Heart left ventricle (tissue), 16 donors: ENCODE results near the gene TGFB1I1. TPM values are rescaled to one million over a fixed set of nuclear protein-coding genes. Genes with fewer than 3 reads are reported as not detected.

Experiments used
- ATAC-seq, 4 donors: fragments of 200-7000 bp; cut with Tn5 transposase; one replicate each; pipeline ENCODE4 v1.9.1; 2020 to 2022; ENCODE audit warnings: moderate library complexity in 4 of 4, mild to moderate bottlenecking in 3 of 4, moderate number of reproducible peaks in 1 of 4
- DNase-seq, 5 donors: peaks; one replicate each; pipeline ENCODE4 v3.0.0-alpha.2; 2020
- H3K27ac ChIP-seq, 12 donors: fragments of 200-600 bp; sonication (generic) in 4 of 12; one replicate each; pipeline versions ENCODE4 v1.5.0 to v1.8.0; 2016 to 2022; ENCODE audit warnings: mild to moderate bottlenecking in 2 of 12
- H3K27me3 ChIP-seq, 9 donors: fragments of 200-600 bp; sonication (generic) in 2 of 9; one replicate each; pipeline versions ENCODE4 v1.5.1 to v1.8.0; 2016 to 2022; ENCODE audit warnings: mild to moderate bottlenecking in 3 of 9
- H3K36me3 ChIP-seq, 9 donors: fragments of 200-600 bp; sonication (generic) in 2 of 9; one replicate each; pipeline versions ENCODE4 v1.5.0 to v1.8.0; 2018 to 2022; ENCODE audit warnings: mild to moderate bottlenecking in 2 of 9
- H3K4me1 ChIP-seq, 12 donors: fragments of 200-600 bp; sonication (generic) in 4 of 12; one replicate each; pipeline versions ENCODE4 v1.5.0 to v1.8.0; 2016 to 2022; ENCODE audit warnings: mild to moderate bottlenecking in 3 of 12
- H3K4me3 ChIP-seq, 12 donors: fragments of 200-600 bp; sonication (generic) in 4 of 12; one replicate each; pipeline versions ENCODE4 v1.5.0 to v1.8.0; 2017 to 2022; ENCODE audit warnings: mild to moderate bottlenecking in 9 of 12, moderate library complexity in 4 of 12
- H3K9me3 ChIP-seq, 12 donors: fragments of 200-600 bp; sonication (generic) in 4 of 12; one replicate each; pipeline versions ENCODE4 v1.5.0 to v1.8.0; 2016 to 2022; ENCODE audit warnings: mild to moderate bottlenecking in 1 of 12
- POLR2A ChIP-seq, 2 donors: fragments of 450-650 bp; IDR thresholded peaks; one replicate each; pipeline ENCODE4 v1.6.1; 2017; ENCODE audit warnings: antibody characterized with exemption in 2 of 2, mild to moderate bottlenecking in 2 of 2, moderate library complexity in 2 of 2
- WGBS, 4 donors: extraction: QIAGEN DNeasy Blood & Tissue Kit in 2 of 4; methylation state at CpG; one replicate each; pipeline versions ENCODE4 v1.1.5 to v1.1.7; 2013 to 2018; 5-methylcytosine and 5-hydroxymethylcytosine counted together
- intact Hi-C, 10 donors: fragments of 100-400 bp; cut with DNase I; formaldehyde crosslinking; loops; one replicate each; pipeline versions ENCODE4 v1.11.1 to v1.14.2; 2022
- polyA plus RNA-seq, 2 donors: library from polyadenylated mRNA; stranded (reverse); fragments of 200-250 nt; gene quantifications; one replicate each; pipeline ENCODE4 v1.2.3, GENCODE V29; 2013
- total RNA-seq, 9 donors: library from RNA; depleted of rRNA in 2 of 9; stranded (reverse); fragments of >200 nt in 2 of 9; fragmentation: NEBNext Ultra II Directional in 3 of 9; extraction: Animal tissue kit (Norgen Biotek cat#: 25700) in 3 of 9; gene quantifications; one replicate each; pipeline versions ENCODE4 v1.1.0 to v1.2.4, GENCODE V29; 2016 to 2023
- TF ChIP-seq, protein P1 (sequence below), 12 donors: fragments of 200-600 bp; sonication (generic) in 4 of 12; IDR thresholded peaks; one replicate each; pipeline versions ENCODE4 v1.5.0 to v1.8.0; 2018 to 2022; ENCODE audit warnings: antibody characterized with exemption in 12 of 12, mild to moderate bottlenecking in 5 of 12
- donor health status: ischemic (EF 13 %, LVEDD 7.1; RV severe dilation, severe dysfunction).
- donor health status: healthy with polysubstance abuse.
- donor health status: DM: no; HTN: yes; CAD: no.
- donor health status: DM: no; HTN: no; CAD: no.
- donor health status: ischemic (EF 25% LVEDD 6.9; RV normal size, moderate dysfunction).
- donor health status: ischemic (EF 25% LVEDD 5.7; RV mildly dilated, moderate dysfunction).
- donor health status: healthy.
- donor health status: DM: yes; HTN: yes; CAD: no.
- donor health status: ischemic (EF 35%, LVEDD 5.7; RV mildly dilated, moderate dysfunction).
- donor health status: nonischemic (EF 11% LVEDD 7.7; RV severe dilation, severe dysfunction).
- donor health status: DM: yes; HTN: yes; CAD: no.
- donor health status: PGD.
- donor health status: ischemic (EF 29% LVEDD 5.4; RV normal size, mild dysfunction).
- donor health status: nonischemic (EF 23%, LVEDD 6.1; RV moderate dilation, normal function).

The TGFB1I1 gene
- total and polyA plus RNA-seq, 11 donors = 12.9 to 37.7 (median 19.5) TPM

DNA sequence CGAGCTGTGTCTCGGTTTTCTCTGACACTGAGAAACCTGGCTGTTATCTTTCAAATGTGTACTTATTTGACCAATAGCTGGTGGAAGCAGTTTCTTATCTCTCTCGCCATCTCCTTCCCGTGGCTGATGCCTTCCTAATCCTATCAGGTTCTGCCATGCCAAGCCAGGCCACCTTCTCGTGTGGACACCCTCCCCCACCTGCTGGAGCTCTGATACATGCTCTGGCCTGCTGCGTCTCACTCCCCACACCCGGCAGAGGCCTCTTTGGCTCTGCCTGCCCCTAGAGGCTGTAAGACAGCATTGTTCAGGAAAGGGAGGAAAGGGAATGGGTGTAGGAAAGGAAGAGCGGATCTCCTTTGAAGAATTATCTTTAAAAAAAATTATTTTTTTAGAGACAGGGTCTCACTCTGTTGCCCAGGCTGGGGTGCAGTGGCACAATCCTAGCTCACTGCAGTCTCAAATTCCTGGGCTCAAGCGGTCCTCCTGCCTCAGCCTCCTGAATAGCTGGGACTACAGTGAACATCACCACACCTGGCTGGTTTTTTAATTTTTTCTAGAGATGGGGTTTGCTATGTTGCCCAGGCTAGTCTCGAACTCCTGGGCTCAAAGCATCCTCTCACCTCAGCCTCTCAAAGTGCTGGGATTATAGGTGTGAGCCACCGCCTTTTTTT lies 20.1 kb upstream of the TGFB1I1 start:
- peak overlapping the region in 8 of 12 donors; percentile 29 to 69 (median 54) for H3K27ac ChIP-seq
- intact Hi-C loops = loop anchor here in 6 of 10 donors (5.0 to 10.0 kb wide), 9 partner anchors 53 to 497 kb away; partner anchors contain the start of genes ZNF267 (in 2 of the 6), FUS (in 1 of the 6), RUSF1 (in 1 of the 6) and SETD1A (in 1 of the 6)
- peak in 2 of 5 donors; percentile 72 to 78 for DNase-seq

DNA sequence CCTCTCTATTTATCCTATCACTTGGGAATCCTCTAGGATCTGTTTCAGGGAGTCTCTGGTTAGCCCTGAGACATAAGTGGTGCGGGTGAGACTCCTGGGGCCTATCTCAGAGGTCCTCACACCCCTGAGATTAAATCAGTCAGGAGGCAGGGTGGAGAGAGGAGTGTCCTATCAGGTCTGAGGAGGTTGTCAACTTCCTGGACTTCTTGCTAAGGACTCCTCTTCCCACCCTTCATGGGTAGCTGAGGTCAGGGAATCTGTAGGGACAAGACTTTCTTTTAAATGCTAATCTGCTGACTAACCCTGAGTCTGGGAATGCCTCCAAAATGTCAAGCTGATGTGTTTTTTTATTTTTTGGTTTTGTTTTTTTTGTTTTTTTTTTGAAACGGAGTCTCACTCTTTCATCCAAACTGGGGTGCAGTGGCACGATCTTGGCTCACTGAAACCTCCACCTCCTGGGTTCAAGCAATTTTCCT lies 19.3 kb upstream of the TGFB1I1 start:
- ATAC-seq (peak in 3 of 4 donors; percentile 44 to 60 (median 48)), DNase-seq (no peak)
- no peaks in the 10 kb centered on the region for H3K9me3 ChIP-seq
- no peaks in the 10 kb centered on the region for H3K36me3 ChIP-seq
- H3K27me3 ChIP-seq = no peaks in the 10 kb centered on the region
- H3K27ac ChIP-seq = peak overlapping the region in 11 of 12 donors; percentile 8 to 69 (median 49)
- H3K4me1 ChIP-seq = peaks cover 10 to 65% (median 55%) of the 10 kb centered on the region in 12 donors
- 53 to 66% (median 59%) methylated on average over 3 of the region's 3 CpGs for WGBS, 4 donors
- intact Hi-C loops = loop anchor here in 6 of 10 donors (5.0 to 10.0 kb wide), 9 partner anchors 52 to 498 kb away; partner anchors contain the start of genes ZNF267 (in 2 of the 6), FUS (in 1 of the 6), RUSF1 (in 1 of the 6) and SETD1A (in 1 of the 6)
- H3K4me3 ChIP-seq = no peak overlapping the region
- no peak for TF ChIP-seq POLR2A (IDR thresholded peaks at IDR 0.05)

More for the DNA sequence above, 20.1 kb upstream of the TGFB1I1 start:
- WGBS, 4 donors = 47 to 54% (median 51%) methylated on average over 11 of the region's 11 CpGs
- ATAC-seq = peak; percentile 43 to 84 (median 79)
- H3K4me3 ChIP-seq = no peak overlapping the region
- H3K36me3 ChIP-seq = no peaks in the 10 kb centered on the region
- TF ChIP-seq POLR2A (IDR thresholded peaks at IDR 0.05) = no peak
- TF ChIP-seq, protein P1, sequence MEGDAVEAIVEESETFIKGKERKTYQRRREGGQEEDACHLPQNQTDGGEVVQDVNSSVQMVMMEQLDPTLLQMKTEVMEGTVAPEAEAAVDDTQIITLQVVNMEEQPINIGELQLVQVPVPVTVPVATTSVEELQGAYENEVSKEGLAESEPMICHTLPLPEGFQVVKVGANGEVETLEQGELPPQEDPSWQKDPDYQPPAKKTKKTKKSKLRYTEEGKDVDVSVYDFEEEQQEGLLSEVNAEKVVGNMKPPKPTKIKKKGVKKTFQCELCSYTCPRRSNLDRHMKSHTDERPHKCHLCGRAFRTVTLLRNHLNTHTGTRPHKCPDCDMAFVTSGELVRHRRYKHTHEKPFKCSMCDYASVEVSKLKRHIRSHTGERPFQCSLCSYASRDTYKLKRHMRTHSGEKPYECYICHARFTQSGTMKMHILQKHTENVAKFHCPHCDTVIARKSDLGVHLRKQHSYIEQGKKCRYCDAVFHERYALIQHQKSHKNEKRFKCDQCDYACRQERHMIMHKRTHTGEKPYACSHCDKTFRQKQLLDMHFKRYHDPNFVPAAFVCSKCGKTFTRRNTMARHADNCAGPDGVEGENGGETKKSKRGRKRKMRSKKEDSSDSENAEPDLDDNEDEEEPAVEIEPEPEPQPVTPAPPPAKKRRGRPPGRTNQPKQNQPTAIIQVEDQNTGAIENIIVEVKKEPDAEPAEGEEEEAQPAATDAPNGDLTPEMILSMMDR (IDR thresholded peaks at IDR 0.05) = peak; percentile 9 to 64 (median 40)
- H3K27me3 ChIP-seq = no peaks in the 10 kb centered on the region
- peaks cover 5 to 56% (median 46%) of the 10 kb centered on the region in 12 donors for H3K4me1 ChIP-seq
- H3K9me3 ChIP-seq = no peaks in the 10 kb centered on the region

GRCh38 chr16:31453255-31454204 lies 18.4 kb upstream of the TGFB1I1 start:
- Histone ChIP-seq H3K4me1 (peaks cover 10 to 73% (median 61%) of the 10 kb centered on the region in 12 donors), H3K9me3 (no peaks in the 10 kb centered on the region), H3K36me3 (no peaks in the 10 kb centered on the region), H3K27ac (peak overlapping the region in 11 of 12 donors; percentile 18 to 68 (median 49)), H3K27me3 (no peaks in the 10 kb centered on the region), H3K4me3 (no peak overlapping the region)
- peak in 3 of 4 donors; percentile 2 to 6 (median 5) for ATAC-seq
- peak in 1 of 5 donors; percentile 34 for DNase-seq
- WGBS, 4 donors = 38 to 54% (median 51%) methylated on average over 19 to 20 of the region's 20 CpGs
- intact Hi-C loops = loop anchor here in 6 of 10 donors (5.0 to 10.0 kb wide), 9 partner anchors 51 to 499 kb away; partner anchors contain the start of genes ZNF267 (in 2 of the 6), FUS (in 1 of the 6), RUSF1 (in 1 of the 6) and SETD1A (in 1 of the 6)
- TF ChIP-seq, protein P1 (IDR thresholded peaks at IDR 0.05) = no peak
- TF ChIP-seq POLR2A (IDR thresholded peaks at IDR 0.05) = no peak
